ENCODE data around the gene ROR1. TPM values are rescaled to one million over a fixed set of nuclear protein-coding genes. Genes with fewer than 3 reads are reported as not detected.

ROR1 gene
- total RNA-seq, 1 experiment from 2014 or later = 56.3 TPM

DNA sequence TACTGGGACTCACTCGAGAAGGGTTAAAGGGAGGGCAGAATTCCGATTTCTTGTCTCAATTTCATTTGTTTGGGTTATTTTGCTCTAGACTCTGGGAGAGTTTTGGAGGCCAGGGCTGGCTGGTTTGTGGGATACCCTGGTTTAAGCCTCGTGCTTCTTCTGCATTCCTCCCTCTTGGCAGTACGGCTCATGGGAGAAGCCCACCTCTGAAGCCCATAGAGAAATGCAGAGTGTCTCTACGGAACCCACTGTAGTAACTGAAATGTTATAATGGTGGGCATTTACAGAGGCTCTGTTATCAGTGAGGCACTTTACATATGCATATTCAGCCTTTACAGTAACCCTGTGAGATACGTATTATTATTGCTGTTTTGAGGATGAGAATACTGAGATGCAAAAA is 43.9 kb downstream of the ROR1 start (continued):
- TF ChIP-seq TEAD1 (CRISPR knock-in tag; IDR thresholded peaks at IDR 0.05) (no peak), SP1 (CRISPR knock-in tag; conservative IDR thresholded peaks at IDR 0.05) (no peak), PREB (CRISPR knock-in tag; IDR thresholded peaks at IDR 0.05; ENCODE audit: borderline replicate concordance) (no peak), STAT6 (CRISPR knock-in tag; conservative IDR thresholded peaks at IDR 0.05; ENCODE audit: low read depth) (no peak), MAX (CRISPR knock-in tag; IDR thresholded peaks at IDR 0.05) (no peak)

GRCh38 chr1:63818567-63819325 is 44.9 kb downstream of the ROR1 start:
- Mint-ChIP-seq H3K27me3 (ENCODE audit: low read depth) (no peaks in the 10 kb centered on the region), H3K9me3 (peaks cover 27% of the 10 kb centered on the region), H3K36me3 (peaks cover 29% of the 10 kb centered on the region), H3K4me1 (peaks cover 66% of the 10 kb centered on the region), H3K27ac (peak overlapping the region; percentile 51), H3K4me3 (no peak overlapping the region)
- ChIA-PET CTCF (interaction anchor here (1.5 kb wide), 1 partner anchor 127 kb away, joined by 3 read pairs; no protein-coding TSS in a partner anchor), POLR2A (no interaction called here)
- no peak for ATAC-seq
- TF ChIP-seq, protein P1, sequence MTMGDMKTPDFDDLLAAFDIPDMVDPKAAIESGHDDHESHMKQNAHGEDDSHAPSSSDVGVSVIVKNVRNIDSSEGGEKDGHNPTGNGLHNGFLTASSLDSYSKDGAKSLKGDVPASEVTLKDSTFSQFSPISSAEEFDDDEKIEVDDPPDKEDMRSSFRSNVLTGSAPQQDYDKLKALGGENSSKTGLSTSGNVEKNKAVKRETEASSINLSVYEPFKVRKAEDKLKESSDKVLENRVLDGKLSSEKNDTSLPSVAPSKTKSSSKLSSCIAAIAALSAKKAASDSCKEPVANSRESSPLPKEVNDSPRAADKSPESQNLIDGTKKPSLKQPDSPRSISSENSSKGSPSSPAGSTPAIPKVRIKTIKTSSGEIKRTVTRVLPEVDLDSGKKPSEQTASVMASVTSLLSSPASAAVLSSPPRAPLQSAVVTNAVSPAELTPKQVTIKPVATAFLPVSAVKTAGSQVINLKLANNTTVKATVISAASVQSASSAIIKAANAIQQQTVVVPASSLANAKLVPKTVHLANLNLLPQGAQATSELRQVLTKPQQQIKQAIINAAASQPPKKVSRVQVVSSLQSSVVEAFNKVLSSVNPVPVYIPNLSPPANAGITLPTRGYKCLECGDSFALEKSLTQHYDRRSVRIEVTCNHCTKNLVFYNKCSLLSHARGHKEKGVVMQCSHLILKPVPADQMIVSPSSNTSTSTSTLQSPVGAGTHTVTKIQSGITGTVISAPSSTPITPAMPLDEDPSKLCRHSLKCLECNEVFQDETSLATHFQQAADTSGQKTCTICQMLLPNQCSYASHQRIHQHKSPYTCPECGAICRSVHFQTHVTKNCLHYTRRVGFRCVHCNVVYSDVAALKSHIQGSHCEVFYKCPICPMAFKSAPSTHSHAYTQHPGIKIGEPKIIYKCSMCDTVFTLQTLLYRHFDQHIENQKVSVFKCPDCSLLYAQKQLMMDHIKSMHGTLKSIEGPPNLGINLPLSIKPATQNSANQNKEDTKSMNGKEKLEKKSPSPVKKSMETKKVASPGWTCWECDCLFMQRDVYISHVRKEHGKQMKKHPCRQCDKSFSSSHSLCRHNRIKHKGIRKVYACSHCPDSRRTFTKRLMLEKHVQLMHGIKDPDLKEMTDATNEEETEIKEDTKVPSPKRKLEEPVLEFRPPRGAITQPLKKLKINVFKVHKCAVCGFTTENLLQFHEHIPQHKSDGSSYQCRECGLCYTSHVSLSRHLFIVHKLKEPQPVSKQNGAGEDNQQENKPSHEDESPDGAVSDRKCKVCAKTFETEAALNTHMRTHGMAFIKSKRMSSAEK (CRISPR knock-in tag; IDR thresholded peaks at IDR 0.05; ENCODE audit: borderline replicate concordance) = no peak
- TF ChIP-seq RELA (CRISPR knock-in tag; IDR thresholded peaks at IDR 0.05; ENCODE audit: borderline replicate concordance) (no peak), HMGA2 (CRISPR knock-in tag; IDR thresholded peaks at IDR 0.05) (no peak), ZNF317 (CRISPR knock-in tag; IDR thresholded peaks at IDR 0.05; ENCODE audit: borderline replicate concordance, low read depth) (no peak), ZSCAN18 (CRISPR knock-in tag; IDR thresholded peaks at IDR 0.05) (no peak), ZBTB21 (CRISPR knock-in tag; IDR thresholded peaks at IDR 0.05; ENCODE audit: borderline replicate concordance) (no peak), CREM (CRISPR knock-in tag; IDR thresholded peaks at IDR 0.05) (no peak), CREB1 (CRISPR knock-in tag; IDR thresholded peaks at IDR 0.05) (no peak), OVOL2 (CRISPR knock-in tag; IDR thresholded peaks at IDR 0.05; ENCODE audit: borderline replicate concordance) (no peak), MAX (CRISPR knock-in tag; IDR thresholded peaks at IDR 0.05) (no peak), E2F4 (CRISPR knock-in tag; IDR thresholded peaks at IDR 0.05; ENCODE audit: borderline replicate concordance, low read depth) (no peak)
- TF ChIP-seq, protein P2, sequence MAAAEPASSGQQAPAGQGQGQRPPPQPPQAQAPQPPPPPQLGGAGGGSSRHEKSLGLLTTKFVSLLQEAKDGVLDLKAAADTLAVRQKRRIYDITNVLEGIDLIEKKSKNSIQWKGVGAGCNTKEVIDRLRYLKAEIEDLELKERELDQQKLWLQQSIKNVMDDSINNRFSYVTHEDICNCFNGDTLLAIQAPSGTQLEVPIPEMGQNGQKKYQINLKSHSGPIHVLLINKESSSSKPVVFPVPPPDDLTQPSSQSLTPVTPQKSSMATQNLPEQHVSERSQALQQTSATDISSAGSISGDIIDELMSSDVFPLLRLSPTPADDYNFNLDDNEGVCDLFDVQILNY (CRISPR knock-in tag; IDR thresholded peaks at IDR 0.05) = no peak
- DNase-seq (ENCODE audit: low spot score) = no peak
